Renal cortex interstitium (tissue), 11 donors: ENCODE results near the gene PLXNA1. TPM values are rescaled to one million over a fixed set of nuclear protein-coding genes. Genes with fewer than 3 reads are reported as not detected.

Experiments
- DNase-seq, 11 donors: peaks; one replicate each; pipeline ENCODE4 v3.0.0-alpha.2; 2013; ENCODE audit warnings: low read depth in 9 of 11, low spot score in 4 of 11; ENCODE audit errors: extremely low read depth in 1 of 11
- polyA plus RNA-seq, 3 donors: library from polyadenylated mRNA; unstranded; fragments of 120-200 nt; gene quantifications; one replicate each; pipeline ENCODE4 v1.2.1, GENCODE V29; 2013; ENCODE audit not compliant: insufficient read length in 3 of 3

The PLXNA1 gene
- polyA plus RNA-seq, 3 donors: 28.7 to 33.7 (median 31.4) TPM

DNA sequence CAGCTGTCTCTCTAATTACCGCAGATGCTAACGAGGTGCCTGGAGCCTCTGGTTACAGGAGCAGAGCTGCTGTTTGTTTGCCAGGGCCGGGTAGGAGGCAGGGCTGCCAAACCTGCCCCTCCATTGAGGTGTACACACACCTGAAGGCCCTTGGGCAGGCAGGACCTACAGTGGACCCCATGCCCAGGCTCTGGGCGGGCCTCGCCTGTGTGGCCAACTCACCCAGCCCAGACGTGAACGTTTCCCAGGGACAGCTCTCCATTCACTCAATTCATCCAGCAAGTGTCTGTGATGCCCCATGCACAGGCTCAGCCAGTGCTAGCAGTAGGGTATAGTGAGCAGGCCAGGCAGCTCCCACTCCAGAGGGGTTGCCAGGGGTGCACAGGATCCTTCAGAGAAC is 43.7 kb downstream of the PLXNA1 start:
- no peak for DNase-seq

DNA sequence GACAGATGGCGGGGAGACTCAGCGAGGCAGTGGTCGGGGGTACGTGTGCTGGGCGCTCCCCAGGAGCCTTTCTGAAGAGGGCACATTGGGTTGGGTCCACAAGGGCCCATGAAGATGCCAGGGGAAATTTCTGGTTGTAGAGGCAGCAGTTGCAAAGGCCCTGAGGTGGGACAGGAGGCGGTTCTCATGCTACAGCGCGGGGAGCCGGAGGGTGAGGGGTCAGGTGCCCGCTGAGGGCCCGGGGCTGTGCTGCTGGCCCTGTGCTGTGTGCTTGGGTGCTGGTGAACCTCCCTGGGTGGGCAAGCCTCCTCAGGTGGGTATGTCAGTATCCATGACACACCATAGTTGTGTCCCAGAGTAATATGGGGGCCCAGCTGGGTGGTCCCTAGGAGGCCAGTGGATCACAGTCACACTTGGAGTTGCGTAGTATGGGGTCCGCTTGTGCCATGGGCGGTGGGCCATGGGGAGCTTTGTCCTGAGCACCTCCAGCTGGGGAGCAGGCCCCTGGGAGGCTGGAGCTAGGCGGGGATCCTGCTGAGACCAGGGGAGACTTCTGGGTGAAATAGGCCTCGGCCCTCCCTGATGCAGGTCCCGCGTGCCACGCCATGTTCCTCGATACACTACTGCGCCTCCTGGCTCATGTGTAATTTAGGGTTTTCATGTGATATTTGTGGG is 44.3 kb downstream of the PLXNA1 start:
- DNase-seq: no peak

DNA sequence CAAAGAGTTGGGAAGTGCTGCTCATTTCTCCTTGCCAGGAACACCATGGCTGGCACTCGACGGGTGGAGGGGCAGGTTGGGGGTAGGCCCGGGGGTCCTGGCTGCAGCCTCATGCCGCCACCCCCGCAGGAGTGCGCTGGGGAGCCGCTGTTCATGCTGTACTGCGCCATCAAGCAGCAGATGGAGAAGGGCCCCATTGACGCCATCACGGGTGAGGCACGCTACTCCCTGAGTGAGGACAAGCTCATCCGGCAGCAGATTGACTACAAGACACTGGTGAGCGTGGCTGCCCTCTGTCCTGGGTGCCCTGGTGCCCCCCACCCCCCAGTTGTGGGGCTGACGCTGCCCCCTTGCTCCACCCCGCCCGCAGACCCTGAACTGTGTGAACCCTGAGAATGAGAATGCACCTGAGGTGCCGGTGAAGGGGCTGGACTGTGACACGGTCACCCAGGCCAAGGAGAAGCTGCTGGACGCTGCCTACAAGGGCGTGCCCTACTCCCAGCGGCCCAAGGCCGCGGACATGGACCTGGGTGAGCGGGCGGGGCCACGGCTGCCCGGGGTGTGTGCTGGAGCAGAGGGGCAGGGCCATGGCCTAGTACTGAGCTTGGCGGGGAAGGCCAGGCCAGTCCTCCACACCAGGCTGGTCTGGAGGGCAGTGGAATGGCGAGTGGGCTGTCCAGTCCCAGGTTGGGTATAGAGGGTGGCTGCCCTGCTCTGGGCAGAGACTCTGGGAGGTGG is 45.1 kb downstream of the PLXNA1 start:
- no peak for DNase-seq

DNA sequence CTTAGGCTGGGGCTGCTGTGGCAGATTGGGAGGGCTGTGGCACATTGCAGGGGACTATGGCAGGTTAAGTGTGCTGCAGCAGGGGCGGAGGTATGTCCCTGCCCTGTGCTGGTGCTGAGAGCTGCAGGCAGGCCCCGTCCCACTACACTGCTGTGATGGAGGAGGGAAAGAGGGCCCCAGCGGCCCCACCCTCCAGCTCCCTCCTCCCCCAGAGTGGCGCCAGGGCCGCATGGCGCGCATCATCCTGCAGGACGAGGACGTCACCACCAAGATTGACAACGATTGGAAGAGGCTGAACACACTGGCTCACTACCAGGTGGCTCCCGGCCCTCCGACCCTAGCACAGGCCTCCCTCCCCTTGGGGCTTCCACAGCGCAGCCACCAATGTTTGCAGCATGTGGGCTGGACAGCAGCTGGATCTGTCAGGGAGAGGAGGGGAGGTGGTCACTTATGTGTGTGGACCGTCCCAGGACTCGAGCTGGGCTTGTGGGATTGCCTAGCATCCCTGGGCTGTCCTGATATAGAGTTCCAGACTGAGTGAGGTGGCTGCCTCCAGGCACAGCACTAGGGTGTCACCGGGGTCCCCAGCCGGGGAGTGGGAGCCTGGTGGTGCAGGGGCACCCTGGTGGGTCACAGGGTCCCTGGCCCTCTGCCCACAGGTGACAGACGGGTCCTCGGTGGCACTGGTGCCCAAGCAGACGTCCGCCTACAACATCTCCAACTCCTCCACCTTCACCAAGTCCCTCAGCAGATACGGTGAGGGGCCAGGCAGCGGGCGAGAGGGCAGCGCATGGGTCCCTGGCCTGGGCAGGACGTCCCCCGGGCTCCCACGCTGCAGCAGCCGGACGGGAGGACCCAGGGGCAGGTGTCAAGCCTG is 46.1 kb downstream of the PLXNA1 start:
- DNase-seq: no peak

DNA sequence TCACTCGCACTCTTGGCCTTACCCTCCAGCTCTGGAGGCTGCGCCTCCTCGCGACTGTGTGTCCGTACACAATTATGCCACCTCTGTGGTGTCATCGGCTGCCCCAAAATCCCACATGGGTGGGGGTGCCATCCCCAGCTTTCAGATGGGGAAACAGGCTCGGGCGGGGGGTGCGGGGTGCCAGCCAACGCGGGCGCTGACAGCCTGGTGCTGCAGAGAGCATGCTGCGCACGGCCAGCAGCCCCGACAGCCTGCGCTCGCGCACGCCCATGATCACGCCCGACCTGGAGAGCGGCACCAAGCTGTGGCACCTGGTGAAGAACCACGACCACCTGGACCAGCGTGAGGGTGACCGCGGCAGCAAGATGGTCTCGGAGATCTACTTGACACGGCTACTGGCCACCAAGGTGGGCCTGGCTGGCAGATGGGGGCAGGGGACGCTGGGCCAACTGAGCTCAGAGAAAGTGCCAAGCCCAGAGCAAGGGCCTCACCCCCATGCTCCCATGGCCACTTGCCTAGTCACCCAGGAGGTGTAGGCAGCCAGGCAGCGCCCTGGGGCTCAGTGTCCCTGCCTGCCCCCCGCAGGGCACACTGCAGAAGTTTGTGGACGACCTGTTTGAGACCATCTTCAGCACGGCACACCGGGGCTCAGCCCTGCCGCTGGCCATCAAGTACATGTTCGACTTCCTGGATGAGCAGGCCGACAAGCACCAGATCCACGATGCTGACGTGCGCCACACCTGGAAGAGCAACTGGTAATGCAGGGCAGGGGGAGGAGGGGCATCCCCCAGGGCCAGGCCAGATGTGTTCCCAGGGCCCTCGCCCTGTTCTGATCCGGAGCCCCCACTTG is 47.0 kb downstream of the PLXNA1 start:
- no peak for DNase-seq

DNA sequence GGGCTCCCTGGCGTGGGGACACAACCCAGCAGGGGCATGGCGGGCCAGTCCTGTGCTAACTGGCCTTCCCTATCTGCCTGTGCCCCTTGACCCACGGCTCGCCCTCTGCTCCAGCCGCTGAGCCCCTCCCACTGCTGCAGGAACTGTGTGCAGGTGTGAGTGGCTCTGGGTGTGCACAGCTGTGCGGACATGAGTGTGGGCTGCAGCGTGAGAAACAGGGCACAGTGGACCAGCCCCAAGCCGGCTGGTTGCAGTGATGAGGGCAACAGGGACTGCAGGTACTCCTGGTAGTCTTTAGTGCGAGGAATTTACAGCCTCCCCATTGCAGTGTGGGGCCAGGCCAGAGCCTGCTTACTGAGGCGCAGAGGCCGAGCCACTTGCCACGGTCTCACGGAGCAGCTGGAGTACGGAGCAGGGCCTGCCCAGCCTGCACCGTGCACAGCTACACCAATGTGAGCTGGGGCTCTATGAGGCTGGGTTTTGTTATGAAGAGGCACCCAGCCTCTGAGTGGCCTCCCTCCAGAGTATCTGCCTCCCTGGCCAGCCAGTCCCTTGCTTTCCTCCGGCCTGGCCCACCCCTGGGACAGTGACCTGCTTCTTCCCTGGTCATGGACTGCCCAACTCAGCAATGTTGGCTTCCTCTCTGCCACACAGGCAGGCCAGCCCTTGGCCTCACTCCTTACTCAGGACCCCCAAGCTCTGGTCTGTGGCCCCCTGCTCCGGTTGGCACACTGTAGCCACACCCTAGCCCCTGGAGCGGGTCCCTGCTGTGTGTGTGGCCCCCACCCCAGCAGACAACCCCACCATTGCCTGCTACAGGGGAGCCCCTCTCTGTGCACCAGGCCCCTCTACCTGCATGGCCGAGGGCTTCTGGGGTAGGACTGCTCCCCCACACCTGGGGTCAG is 47.8 kb downstream of the PLXNA1 start:
- no peak for DNase-seq

DNA sequence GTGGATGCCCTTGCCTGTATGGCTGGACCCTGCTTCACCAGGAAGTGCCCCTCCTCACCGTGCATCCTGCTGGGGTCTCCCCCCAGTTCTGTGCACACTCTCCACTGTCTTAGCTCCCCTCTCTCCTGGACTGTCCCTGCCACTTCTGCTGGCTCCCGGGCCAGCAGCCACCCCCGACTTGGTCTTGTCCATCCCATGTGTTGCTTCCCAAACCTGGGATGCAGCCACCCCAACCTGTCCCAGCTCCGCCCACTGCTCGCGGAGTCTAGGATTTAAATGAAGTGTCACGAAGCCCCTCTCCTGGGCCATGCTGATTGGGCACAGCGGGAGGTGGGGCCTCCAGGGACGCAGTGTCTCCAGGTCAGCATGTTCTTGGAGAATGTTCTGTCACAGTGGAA is 48.5 kb downstream of the PLXNA1 start:
- DNase-seq: no peak

DNA sequence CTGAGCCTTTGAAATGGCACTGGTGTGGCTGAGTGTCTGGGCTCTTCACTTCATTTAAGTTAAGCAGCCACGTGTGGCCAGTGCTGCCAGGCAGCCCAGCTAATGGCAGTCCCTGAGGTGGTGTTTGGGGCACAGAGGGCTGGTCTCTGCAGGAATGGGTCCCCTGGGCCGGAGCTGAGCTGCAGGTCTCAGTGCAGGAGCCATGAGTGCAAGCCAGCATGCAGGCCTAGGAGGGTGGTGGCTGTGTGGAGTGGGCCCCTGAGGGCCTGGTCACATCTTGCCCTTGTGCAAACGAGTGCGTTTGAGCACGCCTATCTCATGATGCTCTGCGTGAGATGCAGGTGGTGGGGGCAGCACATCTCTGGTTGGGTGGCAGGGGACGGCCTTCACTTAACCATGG is 48.9 kb downstream of the PLXNA1 start:
- no peak for DNase-seq

DNA sequence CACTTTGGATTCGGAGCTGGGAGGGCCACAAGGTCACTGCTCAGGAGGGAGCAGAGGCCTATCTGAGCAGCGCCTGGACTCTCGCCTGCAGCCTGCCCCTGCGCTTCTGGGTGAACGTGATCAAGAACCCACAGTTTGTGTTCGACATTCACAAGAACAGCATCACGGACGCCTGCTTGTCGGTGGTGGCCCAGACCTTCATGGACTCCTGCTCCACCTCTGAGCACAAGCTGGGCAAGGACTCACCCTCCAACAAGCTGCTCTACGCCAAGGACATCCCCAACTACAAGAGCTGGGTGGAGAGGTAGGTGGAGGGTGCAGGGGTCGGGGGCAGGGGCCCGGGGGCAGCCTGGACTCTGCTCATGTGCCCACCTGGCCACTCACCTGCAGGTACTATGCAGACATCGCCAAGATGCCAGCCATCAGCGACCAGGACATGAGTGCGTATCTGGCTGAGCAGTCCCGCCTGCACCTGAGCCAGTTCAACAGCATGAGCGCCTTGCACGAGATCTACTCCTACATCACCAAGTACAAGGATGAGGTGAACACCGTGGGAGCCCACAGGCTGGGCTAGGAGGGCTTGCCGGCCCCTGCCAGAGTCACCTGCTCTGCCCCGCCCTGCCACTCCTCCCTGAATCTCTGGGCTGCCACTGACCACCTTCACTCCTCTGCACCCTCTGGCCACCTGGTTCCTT is 49.5 kb downstream of the PLXNA1 start:
- DNase-seq: no peak

Other genes starting within 250 kb of the PLXNA1 start
- not detected for gene PRR23E, start 210.0 kb downstream of the PLXNA1 start, polyA plus RNA-seq